GM23248 (cell line): ENCODE results near the gene VIL1.

ENCODE experiments used
- EZH2 ChIP-seq: fragments of 200-600 bp; sonication (generic); IDR thresholded peaks from 2 replicates; pipeline ENCODE4 v1.6.1; 2018; ENCODE audit warnings: antibody characterized with exemption, mild to moderate bottlenecking; ENCODE audit not compliant: insufficient read depth, poor library complexity, severe bottlenecking
- EZH2phosphoT487 ChIP-seq: fragments of 200-600 bp; sonication (generic); IDR thresholded peaks from 2 replicates; pipeline ENCODE4 v1.6.1; 2018; ENCODE audit warnings: antibody characterized with exemption, moderate library complexity, mild to moderate bottlenecking, low read depth; ENCODE audit not compliant: insufficient read depth

GRCh38 chr2:218397820-218398436 is 21.0 kb upstream of the VIL1 start:
- TF ChIP-seq EZH2phosphoT487 (no peak), EZH2 (no peak)
